Measurements from ENCODE around the gene RSRP1.

The RSRP1 gene

GRCh38 chr1:25222606-25223005 is 24.6 kb downstream of the RSRP1 start:
- H3K4me3 ChIP-seq (ENCODE audit: low read depth, low read length) = no peak overlapping the region
- no peak for DNase-seq (ENCODE audit: low read depth, low spot score)
- in situ Hi-C loops (cut with HindIII; ENCODE audit: low sequenced_read_pairs) = loop anchor here (25.0 kb wide), 1 partner anchor 285 kb away; the partner anchor contains the start of gene RUNX3
- no peak for TF ChIP-seq CTCF (IDR thresholded peaks at IDR 0.05; ENCODE audit: low read depth, low read length)

- no peak for TF ChIP-seq CTCF (IDR thresholded peaks at IDR 0.05; ENCODE audit: low read depth, low read length)
- in situ Hi-C loops (cut with HindIII; ENCODE audit: low sequenced_read_pairs) = loop anchor here (25.0 kb wide), 1 partner anchor 283 kb away; the partner anchor contains the start of gene RUNX3
- DNase-seq (ENCODE audit: low read depth, low spot score) = no peak
- no peak overlapping the region for H3K4me3 ChIP-seq (ENCODE audit: low read depth, low read length)
These were observed 26.6 kb downstream of the RSRP1 start for GRCh38 chr1:25220666-25221065.

GRCh38 chr1:25219661-25220251 is 27.5 kb downstream of the RSRP1 start:
- in situ Hi-C loops (cut with HindIII; ENCODE audit: low sequenced_read_pairs) = loop anchor here (25.0 kb wide), 1 partner anchor 282 kb away; the partner anchor contains the start of gene RUNX3
- no peak overlapping the region for H3K4me3 ChIP-seq (ENCODE audit: low read depth, low read length)
- no peak for TF ChIP-seq CTCF (IDR thresholded peaks at IDR 0.05; ENCODE audit: low read depth, low read length)
- DNase-seq (ENCODE audit: low read depth, low spot score) = no peak

GRCh38 chr1:25217598-25218232 is 29.5 kb downstream of the RSRP1 start:
- no peak overlapping the region for H3K4me3 ChIP-seq (ENCODE audit: low read depth, low read length)
- TF ChIP-seq CTCF (IDR thresholded peaks at IDR 0.05; ENCODE audit: low read depth, low read length) = no peak
- no peak for DNase-seq (ENCODE audit: low read depth, low spot score)
- in situ Hi-C loops (cut with HindIII; ENCODE audit: low sequenced_read_pairs) = loop anchor here (25.0 kb wide), 1 partner anchor 280 kb away; the partner anchor contains the start of gene RUNX3

GRCh38 chr1:25217015-25217414 is 30.2 kb downstream of the RSRP1 start:
- H3K4me3 ChIP-seq (ENCODE audit: low read depth, low read length) = no peak overlapping the region
- DNase-seq (ENCODE audit: low read depth, low spot score) = no peak
- in situ Hi-C loops (cut with HindIII; ENCODE audit: low sequenced_read_pairs) = loop anchor here (25.0 kb wide), 1 partner anchor 280 kb away; the partner anchor contains the start of gene RUNX3
- TF ChIP-seq CTCF (IDR thresholded peaks at IDR 0.05; ENCODE audit: low read depth, low read length) = no peak

- in situ Hi-C loops (cut with HindIII; ENCODE audit: low sequenced_read_pairs) = loop anchor here (25.0 kb wide), 1 partner anchor 279 kb away; the partner anchor contains the start of gene RUNX3
- no peak for TF ChIP-seq CTCF (IDR thresholded peaks at IDR 0.05; ENCODE audit: low read depth, low read length)
These were observed 31.1 kb downstream of the RSRP1 start for GRCh38 chr1:25216123-25216522.

More at GRCh38 chr1:25216123-25216522, 31.1 kb downstream of the RSRP1 start:
- H3K4me3 ChIP-seq (ENCODE audit: low read depth, low read length) = no peak overlapping the region
- no peak for DNase-seq (ENCODE audit: low read depth, low spot score)

Measured in astrocyte of the spinal cord (primary cell).